Measurements from ENCODE around the gene DENND1A. TPM values are rescaled to one million over a fixed set of nuclear protein-coding genes. Genes with fewer than 3 reads are reported as not detected.
"Not testable (repeated sequence)": the region's sequence is repeated elsewhere in the genome, so short reads cannot be mapped to it uniquely, and the experiment has no call there.

The DENND1A gene
- total RNA-seq, 1 donor from 2014 or later: 26.3 TPM

DNA sequence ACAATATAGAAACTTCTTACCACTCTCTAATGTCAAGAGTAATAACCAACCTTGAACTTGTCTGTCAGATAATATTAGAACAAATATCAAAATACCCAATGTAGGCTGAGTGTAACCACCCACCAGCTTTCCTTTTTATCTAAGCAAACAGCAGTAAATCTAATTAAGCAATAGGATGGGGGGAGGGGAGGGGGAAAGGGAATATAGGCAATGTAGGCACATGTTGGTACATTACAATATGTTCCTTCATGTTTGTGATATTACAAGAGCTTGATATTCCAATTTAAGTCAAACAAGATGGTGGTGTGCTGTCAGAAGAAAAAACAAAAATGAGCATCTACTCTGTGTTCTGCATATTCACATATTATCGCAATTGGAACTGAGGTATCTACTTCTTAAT lies 158.2 kb downstream of the DENND1A start:
- DNase-seq (ENCODE audit: low spot score): no peak

DNA sequence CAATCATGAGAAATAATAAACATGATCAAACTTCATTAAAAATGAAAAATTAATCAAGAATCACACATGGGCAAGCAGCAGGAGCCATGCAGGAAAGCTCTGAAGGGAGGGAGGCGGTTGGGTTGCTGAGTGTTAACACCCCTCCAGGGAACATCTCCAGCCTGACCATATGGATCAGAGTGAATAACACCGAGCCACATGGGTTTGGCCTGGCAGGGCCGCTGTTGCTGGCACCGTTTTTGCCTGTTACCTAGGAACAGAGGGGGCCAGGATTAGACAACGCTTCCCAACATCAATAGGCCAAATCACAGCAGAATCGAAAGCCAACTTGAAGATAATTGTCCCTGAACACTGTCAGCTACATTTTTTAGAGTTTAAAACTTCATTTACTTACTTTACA lies 160.2 kb downstream of the DENND1A start:
- no peak for DNase-seq (ENCODE audit: low spot score)

DNA sequence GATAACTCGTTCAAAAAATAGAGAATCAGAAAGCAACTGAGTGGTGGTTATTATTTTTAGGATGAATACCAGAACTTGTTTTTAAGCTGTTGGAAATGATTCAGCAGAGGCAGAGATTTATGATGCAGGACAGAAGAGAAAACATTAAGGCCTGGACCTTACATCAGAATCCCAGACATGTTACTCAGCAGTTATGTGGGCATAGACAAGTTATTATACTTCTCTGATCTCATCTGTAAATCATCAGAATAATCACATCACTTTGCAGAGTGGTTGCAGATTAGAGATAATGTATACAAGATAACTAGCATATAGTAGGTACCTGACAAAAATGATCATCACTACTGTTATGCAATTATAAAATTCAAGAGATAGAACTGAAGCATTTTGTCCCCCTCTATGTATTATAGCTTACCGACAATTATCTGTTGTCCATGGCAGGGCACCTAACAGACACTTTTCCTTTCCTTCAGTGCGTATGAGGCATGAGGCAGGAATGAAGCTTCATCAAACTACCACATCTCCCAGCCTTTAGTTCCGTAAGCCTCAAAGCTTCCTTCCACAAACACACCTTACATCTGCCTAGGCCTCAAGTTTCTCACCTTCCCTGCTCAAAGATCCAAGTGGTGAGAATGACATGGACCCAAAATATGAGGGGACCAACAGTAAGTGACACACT lies 165.9 kb downstream of the DENND1A start:
- DNase-seq (ENCODE audit: low spot score): no peak

DNA sequence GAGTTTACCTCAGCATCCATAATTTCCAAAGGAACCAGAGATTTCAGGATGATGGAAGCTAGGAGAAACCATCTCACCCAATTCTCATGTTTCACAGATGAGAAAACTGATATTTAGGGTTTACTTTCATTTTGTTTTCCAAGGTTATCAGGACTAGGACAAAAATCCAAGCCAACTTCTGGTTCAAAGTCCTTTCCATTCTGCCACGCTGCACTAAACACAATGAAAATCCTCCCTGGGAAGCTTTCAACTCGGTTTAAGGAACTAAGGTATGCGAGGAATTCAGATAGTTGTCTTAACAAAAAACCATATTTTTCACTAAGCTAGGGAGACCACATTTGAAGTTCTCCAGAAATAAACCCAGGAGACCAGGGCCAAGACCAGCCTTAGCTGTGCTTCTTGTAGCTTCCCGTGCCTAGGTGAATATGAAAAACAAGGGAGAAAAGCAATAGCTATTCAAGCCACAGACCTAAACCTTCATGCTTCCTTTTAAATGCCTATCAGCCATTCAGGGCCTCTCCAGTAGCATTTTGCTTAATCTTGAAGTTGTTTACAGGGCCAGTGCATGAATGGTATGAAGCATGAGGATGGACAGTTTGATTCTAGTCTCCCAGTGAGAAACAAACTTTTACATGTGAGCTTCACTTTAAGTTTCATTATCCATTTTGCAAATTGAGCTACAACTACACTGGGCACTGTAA lies 167.9 kb downstream of the DENND1A start:
- DNase-seq (ENCODE audit: low spot score): peak; percentile 19

DNA sequence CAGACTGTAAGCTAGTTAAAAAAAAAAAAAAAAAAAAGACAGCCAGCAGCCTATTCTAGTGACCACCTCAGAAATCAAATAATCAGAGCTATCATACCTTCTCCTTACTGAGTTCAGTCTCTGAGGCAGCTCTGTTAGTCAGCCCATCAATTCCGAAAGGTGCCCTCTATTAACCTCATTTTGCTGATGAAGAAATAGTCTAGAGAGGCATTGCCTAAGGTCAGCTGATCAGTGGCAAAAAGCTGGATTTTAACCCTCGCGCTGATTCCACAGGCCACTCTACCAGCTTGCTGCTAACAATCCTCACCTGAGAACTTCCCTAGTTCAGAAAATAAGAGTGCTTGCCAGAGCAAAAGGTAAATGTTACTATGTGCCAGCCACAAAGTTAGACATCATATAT lies 172.0 kb downstream of the DENND1A start:
- no peak for DNase-seq (ENCODE audit: low spot score)

DNA sequence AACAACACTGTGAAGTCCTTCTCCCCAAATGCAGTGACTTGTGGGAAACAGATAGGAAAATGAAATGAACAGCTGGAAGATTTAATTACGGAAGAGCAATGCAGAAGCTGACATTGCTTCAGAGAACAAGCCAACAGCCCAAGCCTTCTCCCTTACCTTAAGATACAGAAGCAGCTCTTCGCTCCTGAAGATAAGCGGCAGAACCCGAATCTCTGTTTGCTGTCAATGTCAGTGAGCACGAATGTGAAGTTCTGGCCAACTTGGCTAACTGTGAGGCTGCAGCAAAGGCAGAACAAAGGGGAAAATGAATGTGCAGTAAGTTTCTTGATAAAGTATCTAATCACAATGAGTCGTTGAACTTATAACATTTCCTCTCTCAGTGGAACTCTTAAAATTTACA lies 172.4 kb downstream of the DENND1A start:
- peak; percentile 28 for DNase-seq (ENCODE audit: low spot score)

DNA sequence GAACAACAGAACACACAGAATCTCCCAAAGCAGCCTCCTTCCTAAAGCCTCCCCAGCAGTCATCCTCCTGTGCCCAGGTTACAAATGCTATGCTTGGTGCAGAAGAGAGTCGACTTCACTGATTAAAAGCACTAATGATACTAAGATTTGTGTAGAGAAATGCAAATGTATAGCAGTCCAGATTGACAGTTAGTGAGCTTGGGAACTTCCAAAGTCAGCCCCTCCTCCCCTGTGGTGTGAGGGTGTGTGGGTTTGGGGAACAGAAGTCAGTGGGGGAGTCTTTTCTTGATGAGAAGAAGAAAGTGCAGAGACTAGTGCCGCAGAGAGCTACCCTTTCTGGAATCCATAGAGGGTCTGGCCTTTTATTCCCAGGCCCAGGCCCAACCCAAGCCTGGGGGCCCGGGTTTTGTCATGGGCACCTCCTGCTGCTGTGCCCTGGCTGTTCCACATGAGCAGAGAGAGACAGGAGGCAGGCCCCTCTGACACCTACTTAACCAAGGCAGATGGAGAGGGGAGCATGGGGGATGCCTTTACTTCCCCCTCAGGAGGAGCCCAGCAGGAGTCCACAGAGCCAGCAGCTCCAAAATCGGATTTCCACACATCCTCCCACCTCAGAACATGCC lies 173.3 kb downstream of the DENND1A start:
- no peak for DNase-seq (ENCODE audit: low spot score)

DNA sequence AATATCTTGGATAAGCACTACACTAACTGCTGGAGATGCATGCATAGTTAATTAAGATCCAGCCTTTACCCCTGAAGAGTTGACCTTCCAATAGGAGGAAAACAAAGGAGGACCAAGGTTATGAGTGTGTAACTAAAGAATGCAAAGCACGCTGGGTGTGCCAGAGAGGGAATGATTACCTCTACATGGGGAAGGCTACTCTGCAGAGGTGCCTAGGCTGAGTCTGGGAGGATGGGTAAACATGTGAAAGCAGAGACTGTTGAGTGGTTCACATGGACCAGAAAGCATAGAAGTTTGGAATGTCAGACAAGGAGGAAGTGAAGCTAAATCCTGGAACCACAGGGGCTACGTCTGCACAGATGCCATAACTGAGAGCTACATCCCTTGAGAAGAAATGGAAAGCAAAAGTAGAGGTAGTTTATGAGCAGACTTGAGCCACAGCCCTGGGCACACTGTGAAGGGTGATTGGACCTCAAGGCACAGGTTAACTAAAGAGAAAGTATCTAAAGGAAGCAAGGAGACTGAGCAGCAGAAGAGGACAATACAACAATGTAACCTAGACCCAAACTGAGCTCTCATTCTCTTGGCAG lies 176.2 kb downstream of the DENND1A start:
- DNase-seq (ENCODE audit: low spot score): no peak

DNA sequence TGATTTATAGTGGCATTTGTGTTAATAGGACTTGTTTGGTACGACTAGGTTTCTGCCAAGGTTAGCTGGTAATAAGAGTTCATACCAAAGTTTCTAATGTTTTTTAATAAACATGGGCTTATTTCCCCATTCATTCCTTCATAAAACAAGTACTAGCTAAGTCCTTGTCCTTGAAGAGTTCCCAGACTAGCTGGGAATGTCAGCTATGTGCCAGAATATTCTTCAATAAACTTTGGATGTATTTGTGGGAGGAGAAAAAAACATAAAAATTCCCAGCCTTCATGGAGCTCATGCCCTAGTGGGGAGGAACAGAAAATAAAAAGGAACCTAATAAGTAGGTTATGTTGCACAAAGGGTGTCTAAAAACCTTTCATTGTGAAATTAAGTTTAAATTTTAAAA lies 176.9 kb downstream of the DENND1A start:
- no peak for DNase-seq (ENCODE audit: low spot score)

DNA sequence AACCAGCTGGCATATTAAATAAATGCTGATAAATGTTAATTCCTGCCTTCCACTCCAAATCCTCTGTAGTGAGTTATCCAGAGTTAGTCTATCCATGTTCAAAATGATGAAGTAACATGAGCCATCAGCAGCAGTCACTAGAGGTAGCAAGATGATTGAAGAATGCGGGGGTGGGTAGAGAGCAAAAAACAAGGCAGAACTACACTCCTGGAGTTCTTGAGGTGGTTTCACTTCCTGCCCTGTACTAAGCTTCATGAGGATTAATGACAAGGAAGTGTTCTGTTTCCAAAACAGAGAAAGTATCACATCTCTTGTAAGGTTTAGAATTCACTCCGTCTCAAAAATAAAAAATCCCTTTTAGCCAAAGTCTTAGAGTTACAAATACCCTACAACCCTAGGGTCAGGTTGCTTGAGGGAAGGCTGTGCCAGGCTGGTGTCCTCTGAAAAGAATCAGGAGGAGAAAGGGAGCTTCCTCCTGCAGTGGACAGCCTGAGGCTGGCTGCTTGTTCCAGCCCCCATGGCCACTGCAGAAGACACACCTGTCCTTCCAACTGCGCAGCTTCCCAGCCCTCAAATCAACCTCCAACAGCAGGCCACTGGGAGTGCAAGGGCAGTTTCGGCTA lies 180.2 kb downstream of the DENND1A start:
- no peak for DNase-seq (ENCODE audit: low spot score)

DNA sequence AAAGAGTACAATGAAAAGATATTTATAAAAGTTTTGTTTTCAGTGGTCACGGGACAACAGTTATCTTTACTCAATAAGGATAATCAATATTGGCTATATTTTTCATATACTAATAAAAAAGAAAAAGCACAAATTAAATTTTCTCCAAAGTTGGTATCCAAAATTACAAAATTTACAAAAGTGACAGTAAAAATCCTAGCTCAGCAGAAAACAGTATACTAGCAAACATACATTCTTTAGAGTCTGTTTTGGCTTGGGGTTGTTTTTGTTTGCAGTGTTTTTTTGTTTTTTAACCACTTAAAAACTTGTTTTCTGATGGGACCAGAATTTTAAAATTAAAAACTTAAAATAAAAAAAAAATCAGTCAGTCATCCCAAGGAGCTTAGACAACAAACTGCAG lies 183.2 kb downstream of the DENND1A start:
- DNase-seq (ENCODE audit: low spot score): no peak

DNA sequence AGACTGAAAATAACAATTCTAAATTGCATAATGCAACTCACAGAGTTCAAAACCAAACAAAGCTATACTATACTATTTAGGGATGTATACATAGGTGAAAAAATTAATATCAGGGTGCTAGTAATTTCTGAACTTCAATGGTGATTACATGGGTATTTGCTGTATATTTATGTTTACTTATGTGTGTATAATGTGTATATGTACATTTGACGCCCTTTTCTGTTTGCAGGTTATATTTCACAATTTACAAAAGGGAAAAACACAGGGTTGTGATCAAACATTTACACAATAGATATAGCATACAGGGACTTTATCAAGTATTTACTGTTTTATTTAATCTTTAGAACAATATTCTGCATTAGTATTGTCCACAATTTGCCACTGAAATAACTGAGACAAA lies 184.0 kb downstream of the DENND1A start:
- DNase-seq (ENCODE audit: low spot score): no peak

DNA sequence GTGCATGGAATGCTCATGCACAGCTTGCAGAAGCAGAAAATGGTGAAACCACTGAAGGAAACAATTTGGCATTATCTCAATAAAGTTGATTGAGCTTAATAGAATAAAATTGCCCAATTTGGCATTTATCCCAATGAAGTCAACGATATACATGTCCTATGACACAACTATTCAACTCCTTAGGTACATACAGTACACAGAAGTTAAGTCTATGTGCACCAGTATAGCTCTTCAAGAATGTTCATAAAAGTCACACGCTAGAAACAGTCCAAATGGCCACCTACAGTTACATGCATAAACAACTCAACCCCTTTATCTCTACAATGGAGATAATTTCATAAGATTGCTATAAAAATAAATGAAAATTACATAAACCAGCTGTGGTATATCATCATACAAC lies 184.5 kb downstream of the DENND1A start:
- DNase-seq (ENCODE audit: low spot score): no peak

DNA sequence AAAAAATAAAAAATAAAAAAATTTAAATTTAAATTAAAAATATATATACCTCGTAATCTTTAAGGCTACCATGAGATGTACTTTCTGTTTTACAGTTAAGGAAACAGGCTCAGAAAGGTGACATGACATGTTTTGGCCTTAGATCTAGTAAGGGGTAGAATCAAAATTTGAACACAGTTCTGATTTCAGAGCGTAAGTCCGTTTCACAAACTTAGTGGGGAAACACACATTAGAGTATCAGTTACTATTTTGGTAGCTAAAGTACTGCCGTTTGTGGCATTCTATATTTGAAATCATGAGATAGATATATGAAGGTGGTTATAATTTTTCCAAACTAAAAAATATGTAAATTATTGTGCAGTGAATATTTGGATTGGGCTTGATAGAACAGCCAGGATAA lies 186.2 kb downstream of the DENND1A start:
- no peak for DNase-seq (ENCODE audit: low spot score)

DNA sequence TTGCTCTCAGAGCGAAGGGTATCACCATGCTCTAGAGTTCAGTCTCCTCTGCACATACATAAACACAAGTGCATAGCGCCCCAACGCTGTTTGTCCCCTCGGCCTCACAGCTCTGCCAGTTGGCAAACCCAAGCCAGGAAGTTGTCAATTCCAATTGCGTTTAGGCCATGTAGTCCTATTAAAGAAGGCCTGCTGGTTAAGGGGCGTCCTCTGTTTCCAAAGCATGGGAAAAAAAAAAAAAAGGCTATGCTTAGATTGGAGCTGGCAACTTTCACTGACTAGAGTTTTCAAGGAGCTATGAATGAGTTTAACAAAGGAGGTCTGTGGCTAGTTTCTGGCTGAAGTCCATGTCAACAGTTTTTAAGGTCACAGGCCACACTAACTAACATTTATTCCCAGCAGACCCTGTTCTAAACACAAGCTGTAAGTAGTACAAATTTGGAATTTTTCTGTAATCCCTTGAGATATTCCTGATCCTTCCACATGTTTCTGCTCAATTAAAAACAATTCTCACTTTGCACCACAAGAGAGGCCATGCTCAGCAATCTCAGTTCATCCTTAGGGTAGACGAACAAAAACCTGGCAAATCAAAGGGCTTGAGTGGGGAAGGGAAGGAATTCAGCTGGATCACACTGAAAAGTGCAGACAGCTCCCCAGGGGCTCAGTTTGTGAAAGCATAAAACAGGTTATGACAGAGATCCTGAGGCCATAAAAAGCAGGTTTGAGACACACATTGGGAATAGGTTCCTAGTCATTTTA lies 187.7 kb downstream of the DENND1A start:
- no peak for DNase-seq (ENCODE audit: low spot score)

DNA sequence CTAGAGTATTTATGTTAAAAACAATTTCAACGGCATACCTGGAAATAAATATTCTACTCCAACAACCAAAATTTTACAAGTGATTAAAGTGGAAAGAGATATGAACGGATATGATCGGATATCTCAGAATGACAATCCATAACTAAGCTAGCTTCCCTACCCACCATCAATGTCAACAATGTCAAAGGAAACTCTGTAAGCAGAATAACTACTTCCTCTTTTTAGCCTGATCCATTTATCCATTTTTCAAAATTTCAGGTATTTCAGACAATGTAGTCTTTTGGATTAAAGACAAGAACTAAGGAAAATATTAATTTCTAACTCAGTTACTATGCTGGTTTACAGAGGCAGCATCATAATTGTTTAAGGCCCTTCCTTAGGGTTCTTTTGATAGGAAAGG lies 188.7 kb downstream of the DENND1A start:
- no peak for DNase-seq (ENCODE audit: low spot score)

DNA sequence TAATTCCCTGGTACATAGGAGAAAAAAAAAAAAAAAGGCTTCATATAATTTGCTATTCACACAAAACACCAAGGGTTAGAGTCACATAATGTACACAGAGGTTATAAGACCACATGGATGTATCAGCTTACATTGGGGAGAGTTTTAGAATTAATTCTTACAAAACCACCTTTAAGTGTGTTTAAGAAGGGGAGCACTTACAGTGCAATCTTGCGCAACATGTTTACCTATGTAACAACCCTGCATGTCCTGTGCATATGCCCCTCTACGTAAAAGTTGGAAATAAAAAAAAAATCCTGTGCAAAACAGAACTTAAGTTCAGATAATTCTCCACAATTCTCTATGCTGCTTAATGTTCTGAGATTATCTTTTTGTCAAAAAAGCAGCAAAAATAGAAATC lies 190.0 kb downstream of the DENND1A start:
- no peak for DNase-seq (ENCODE audit: low spot score)

DNA sequence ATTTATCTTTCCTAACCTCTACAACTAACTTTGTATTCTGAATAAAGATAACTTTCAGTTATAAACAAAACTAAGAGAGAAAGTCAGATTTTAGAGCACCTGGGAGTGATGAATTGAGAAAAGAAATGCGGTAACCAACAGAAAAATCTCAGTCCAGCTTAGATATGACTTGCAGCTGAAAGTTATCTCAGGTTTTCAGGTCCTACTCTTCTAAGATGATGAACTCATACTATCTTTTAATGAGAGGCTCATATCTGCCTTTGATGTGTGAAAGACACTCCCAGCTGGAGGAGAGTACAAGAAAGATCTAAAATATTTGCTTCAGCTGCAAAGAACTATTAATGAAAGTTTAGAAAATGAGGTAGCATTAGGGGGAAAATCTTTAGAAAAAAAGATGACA lies 190.5 kb downstream of the DENND1A start:
- DNase-seq (ENCODE audit: low spot score): no peak

DNA sequence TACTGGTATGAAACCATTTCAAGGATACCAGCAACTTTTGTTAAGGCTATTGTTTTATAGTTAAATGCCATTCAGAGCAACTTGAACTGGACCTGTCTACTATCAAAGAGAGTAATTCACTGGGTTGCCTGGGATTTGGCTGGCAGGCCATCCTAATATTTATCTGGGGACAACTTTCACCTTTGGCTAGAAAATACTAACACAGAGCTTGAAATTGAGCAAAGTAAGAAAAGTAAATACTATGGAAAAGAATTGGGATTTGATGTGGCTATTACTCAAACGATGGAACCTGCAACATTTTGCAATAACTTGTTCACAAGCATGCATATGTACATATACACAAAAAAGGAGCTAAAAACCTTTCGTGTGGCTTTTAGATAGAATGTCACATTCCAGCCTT lies 191.3 kb downstream of the DENND1A start:
- no peak for DNase-seq (ENCODE audit: low spot score)

DNA sequence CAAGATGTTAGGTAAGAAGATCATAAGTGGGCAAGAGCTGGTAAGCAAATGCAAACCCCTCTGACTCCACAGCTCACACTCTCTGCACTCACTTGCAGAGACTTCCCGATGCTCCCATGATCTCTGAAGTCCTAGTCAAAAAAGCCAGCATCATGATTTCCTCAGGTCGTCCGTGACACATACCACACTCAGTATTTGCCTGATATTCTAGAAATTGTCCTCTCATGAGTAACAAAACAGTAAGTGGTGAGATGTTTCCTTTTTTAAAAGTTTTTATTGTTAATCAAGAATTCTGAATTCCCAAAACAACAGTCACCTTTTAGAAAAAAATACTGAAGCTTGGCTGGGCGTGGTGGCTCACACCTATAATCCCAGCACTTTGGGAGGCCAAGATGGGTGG lies 194.6 kb downstream of the DENND1A start:
- no peak for DNase-seq (ENCODE audit: low spot score)

DNA sequence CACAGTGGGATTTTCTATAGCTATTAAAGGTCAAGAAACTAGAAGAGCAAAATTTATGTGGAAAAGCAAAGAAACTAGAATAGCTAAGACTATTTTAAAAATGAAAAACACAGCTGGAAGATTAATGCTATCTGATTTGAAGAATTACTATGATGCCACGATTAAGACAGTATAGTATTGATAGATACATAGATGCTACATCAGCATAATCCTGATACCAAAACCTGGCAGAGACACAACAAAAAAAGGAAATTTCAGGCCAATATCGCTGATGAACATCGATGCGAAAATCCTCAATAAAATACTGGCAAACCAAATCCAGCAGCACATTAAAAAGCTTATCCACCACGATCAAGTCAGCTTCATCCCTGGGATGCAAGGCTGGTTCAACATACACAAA lies 201.4 kb downstream of the DENND1A start:
- DNase-seq (ENCODE audit: low spot score): not testable (repeated sequence)

DNA sequence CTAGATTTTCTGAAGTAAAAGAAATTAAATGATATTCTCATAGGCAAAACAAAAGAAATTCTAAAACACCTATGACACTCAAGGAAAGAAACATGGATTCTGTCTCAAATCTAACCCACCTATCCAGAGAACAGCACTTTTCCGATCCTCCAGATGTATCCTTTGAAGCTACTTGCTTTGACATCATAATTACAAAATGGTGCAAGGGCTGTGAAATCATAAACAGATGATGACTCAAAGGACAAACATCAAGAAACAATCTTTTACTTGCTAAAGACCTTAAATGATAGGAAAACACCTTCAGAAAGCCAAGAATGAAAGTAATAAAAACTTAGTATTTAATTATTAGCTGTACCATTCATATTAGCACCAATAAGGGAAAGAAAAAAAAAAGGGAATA lies 202.6 kb downstream of the DENND1A start:
- no peak for DNase-seq (ENCODE audit: low spot score)
